ENCODE data around the gene DOK7. TPM values are rescaled to one million over a fixed set of nuclear protein-coding genes. Genes with fewer than 3 reads are reported as not detected.

Gene DOK7
- total RNA-seq, 1 donor from 2014 or later, result 5.1 TPM

- no peak overlapping the region for H3K4me3 Mint-ChIP-seq (ENCODE audit: unreplicated experiment)
- peaks cover 2% of the 10 kb centered on the region for H3K27me3 Mint-ChIP-seq (ENCODE audit: unreplicated experiment)
- TF ChIP-seq CTCF (IDR thresholded peaks at IDR 0.05; ENCODE audit: partially characterized antibody, unreplicated experiment), result no peak
- peaks cover 14% of the 10 kb centered on the region for H3K4me1 Mint-ChIP-seq (ENCODE audit: low read depth, unreplicated experiment)
- H3K27ac Mint-ChIP-seq (ENCODE audit: unreplicated experiment), result no peak overlapping the region
- peaks cover 7% of the 10 kb centered on the region for H3K9me3 Mint-ChIP-seq (ENCODE audit: unreplicated experiment)
- no peaks in the 10 kb centered on the region for H3K36me3 Mint-ChIP-seq (ENCODE audit: unreplicated experiment)
- peak; percentile 7 for DNase-seq
Measured at GRCh38 chr4:3416270-3416669, 46.8 kb upstream of the DOK7 start.

DNA sequence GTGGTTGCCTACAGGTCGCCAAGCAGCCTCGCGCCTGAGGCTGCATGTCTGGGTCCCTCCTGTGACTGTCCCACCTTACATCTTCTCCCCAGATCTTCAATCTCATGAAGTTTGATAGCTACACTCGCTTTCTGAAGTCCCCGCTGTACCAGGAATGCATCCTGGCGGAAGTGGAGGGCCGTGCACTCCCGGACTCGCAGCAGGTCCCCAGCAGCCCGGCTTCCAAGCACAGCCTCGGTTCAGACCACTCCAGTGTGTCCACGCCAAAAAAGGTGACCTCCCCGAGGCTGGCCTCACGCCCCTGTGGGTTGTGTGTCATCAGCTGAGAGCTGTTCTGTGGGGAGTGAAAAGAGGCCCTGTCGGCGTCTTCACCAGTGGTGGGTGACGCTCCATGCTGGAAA is 46.3 kb upstream of the DOK7 start:
- DNase-seq, result peak; percentile 5
- no peak overlapping the region for H3K27ac Mint-ChIP-seq (ENCODE audit: unreplicated experiment)

DNA sequence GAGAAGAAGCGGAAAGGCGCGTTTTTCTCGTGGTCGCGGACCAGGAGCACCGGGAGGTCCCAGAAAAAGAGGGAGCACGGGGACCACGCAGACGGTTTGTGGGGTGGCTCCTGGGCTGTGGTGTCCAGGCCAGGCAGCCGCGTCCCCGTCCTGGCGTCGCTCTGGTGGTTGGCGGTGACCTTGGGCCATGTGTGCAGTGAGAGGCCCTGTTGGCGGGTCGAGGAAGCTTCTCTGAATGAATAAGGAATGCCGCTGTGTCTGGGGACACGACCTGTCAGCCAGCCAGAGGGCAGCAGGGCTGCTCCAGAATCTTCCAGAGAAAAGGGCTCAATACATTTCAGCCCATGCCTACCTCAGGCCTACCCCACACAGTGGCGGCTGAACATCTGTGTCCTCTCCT is 45.7 kb upstream of the DOK7 start:
- Mint-ChIP-seq H3K27ac (ENCODE audit: unreplicated experiment) (no peak overlapping the region), H3K9me3 (ENCODE audit: unreplicated experiment) (peaks cover 7% of the 10 kb centered on the region), H3K4me1 (ENCODE audit: low read depth, unreplicated experiment) (peaks cover 12% of the 10 kb centered on the region)

More for the DNA sequence above, 46.3 kb upstream of the DOK7 start:
- Mint-ChIP-seq H3K4me1 (ENCODE audit: low read depth, unreplicated experiment) (peaks cover 12% of the 10 kb centered on the region), H3K27me3 (ENCODE audit: unreplicated experiment) (peaks cover 2% of the 10 kb centered on the region), H3K36me3 (ENCODE audit: unreplicated experiment) (no peaks in the 10 kb centered on the region), H3K9me3 (ENCODE audit: unreplicated experiment) (peaks cover 7% of the 10 kb centered on the region), H3K4me3 (ENCODE audit: unreplicated experiment) (no peak overlapping the region)
- TF ChIP-seq CTCF (IDR thresholded peaks at IDR 0.05; ENCODE audit: partially characterized antibody, unreplicated experiment), result no peak

GRCh38 chr4:3418029-3418762 is 44.9 kb upstream of the DOK7 start:
- no peak for TF ChIP-seq CTCF (IDR thresholded peaks at IDR 0.05; ENCODE audit: partially characterized antibody, unreplicated experiment)
- peak; percentile 19 for DNase-seq
- H3K9me3 Mint-ChIP-seq (ENCODE audit: unreplicated experiment), result peaks cover 5% of the 10 kb centered on the region
- H3K27me3 Mint-ChIP-seq (ENCODE audit: unreplicated experiment), result peaks cover 6% of the 10 kb centered on the region
- no peak overlapping the region for H3K4me3 Mint-ChIP-seq (ENCODE audit: unreplicated experiment)
- peaks cover 14% of the 10 kb centered on the region for H3K4me1 Mint-ChIP-seq (ENCODE audit: low read depth, unreplicated experiment)
- no peak overlapping the region for H3K27ac Mint-ChIP-seq (ENCODE audit: unreplicated experiment)
- H3K36me3 Mint-ChIP-seq (ENCODE audit: unreplicated experiment), result no peaks in the 10 kb centered on the region

More for the DNA sequence above, 45.7 kb upstream of the DOK7 start:
- H3K4me3 Mint-ChIP-seq (ENCODE audit: unreplicated experiment), result no peak overlapping the region
- H3K27me3 Mint-ChIP-seq (ENCODE audit: unreplicated experiment), result peaks cover 2% of the 10 kb centered on the region
- H3K36me3 Mint-ChIP-seq (ENCODE audit: unreplicated experiment), result no peaks in the 10 kb centered on the region
- TF ChIP-seq CTCF (IDR thresholded peaks at IDR 0.05; ENCODE audit: partially characterized antibody, unreplicated experiment), result no peak
- DNase-seq, result peak; percentile 5

DNA sequence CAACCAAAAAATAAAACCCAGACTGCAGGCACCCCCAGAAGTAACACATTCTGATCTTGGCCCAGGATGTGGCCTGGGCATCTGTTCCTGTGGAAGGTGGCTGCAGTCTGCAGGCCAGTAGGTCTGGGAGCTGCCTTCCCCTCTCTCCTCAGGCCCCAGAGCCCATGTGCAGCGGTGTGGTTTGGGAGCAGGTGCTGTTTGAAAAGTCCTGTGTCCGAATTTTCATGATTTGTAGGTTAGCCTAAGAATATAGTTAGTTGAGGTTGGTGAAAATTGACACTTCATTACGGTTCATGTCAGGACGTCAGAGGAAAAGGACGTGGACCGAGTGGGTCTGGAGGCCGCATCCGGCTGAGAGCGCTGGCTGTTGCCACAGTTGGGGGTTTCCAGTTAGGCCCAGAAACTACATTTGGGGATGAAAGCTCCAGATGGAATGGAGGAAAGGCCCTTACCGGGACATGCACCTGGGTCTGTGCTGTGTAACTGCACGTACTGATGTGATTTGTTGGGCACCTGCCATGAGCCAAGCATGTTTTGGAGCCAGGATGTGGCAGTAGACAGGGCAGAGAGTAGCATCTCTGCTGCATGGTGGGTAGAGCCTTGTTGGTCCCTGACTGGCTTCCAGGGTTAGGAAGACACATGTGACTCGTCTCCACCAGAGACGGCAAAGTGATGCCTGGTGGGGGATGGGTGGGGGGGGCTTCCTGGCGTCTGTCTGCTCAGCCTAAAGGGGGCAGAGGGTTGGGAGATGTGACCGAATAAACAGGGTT is 43.1 kb upstream of the DOK7 start:
- peaks cover 6% of the 10 kb centered on the region for H3K4me1 Mint-ChIP-seq (ENCODE audit: low read depth, unreplicated experiment)
- no peak overlapping the region for H3K4me3 Mint-ChIP-seq (ENCODE audit: unreplicated experiment)
- peak; percentile 12 for DNase-seq
- no peak for TF ChIP-seq CTCF (IDR thresholded peaks at IDR 0.05; ENCODE audit: partially characterized antibody, unreplicated experiment)
- no peak overlapping the region for H3K27ac Mint-ChIP-seq (ENCODE audit: unreplicated experiment)
- no peaks in the 10 kb centered on the region for H3K9me3 Mint-ChIP-seq (ENCODE audit: unreplicated experiment)
- H3K27me3 Mint-ChIP-seq (ENCODE audit: unreplicated experiment), result peaks cover 4% of the 10 kb centered on the region
- no peaks in the 10 kb centered on the region for H3K36me3 Mint-ChIP-seq (ENCODE audit: unreplicated experiment)
